Stomach smooth muscle (tissue), 2 donors: Measurements from ENCODE around the gene BTRC.

Experiments used
- H3K27ac ChIP-seq: one replicate; pipeline ENCODE4 v1.7.0; 2013; ENCODE audit warnings: mild to moderate bottlenecking, low read length, inconsistent platforms
- H3K27me3 ChIP-seq, 2 donors: one replicate each; pipeline ENCODE4 v1.7.0; 2013; ENCODE audit warnings: low read length in 2 of 2; ENCODE audit not compliant: insufficient read depth in 2 of 2, control insufficient read depth in 1 of 2
- H3K36me3 ChIP-seq, 2 donors: one replicate each; pipeline ENCODE4 v1.7.0; 2013; ENCODE audit warnings: low read length in 2 of 2; ENCODE audit not compliant: control insufficient read depth in 2 of 2, insufficient read depth in 2 of 2
- H3K4me1 ChIP-seq: one replicate; pipeline ENCODE4 v1.7.0; 2013; ENCODE audit warnings: low read length; ENCODE audit not compliant: control insufficient read depth, insufficient read depth
- H3K4me3 ChIP-seq, 2 donors: one replicate each; pipeline ENCODE4 v1.7.0; 2013; ENCODE audit warnings: low read length in 2 of 2
- H3K9ac ChIP-seq, 2 donors: one replicate each; pipeline ENCODE4 v1.7.0; 2013; ENCODE audit warnings: low read length in 2 of 2, mild to moderate bottlenecking in 1 of 2
- H3K9me3 ChIP-seq, 2 donors: one replicate each; pipeline ENCODE4 v1.7.0; 2013; ENCODE audit warnings: low read length in 2 of 2; ENCODE audit not compliant: control insufficient read depth in 2 of 2
- donor health status: healthy.
- donor health status: Pancreatic carcinoma.

The BTRC gene

DNA sequence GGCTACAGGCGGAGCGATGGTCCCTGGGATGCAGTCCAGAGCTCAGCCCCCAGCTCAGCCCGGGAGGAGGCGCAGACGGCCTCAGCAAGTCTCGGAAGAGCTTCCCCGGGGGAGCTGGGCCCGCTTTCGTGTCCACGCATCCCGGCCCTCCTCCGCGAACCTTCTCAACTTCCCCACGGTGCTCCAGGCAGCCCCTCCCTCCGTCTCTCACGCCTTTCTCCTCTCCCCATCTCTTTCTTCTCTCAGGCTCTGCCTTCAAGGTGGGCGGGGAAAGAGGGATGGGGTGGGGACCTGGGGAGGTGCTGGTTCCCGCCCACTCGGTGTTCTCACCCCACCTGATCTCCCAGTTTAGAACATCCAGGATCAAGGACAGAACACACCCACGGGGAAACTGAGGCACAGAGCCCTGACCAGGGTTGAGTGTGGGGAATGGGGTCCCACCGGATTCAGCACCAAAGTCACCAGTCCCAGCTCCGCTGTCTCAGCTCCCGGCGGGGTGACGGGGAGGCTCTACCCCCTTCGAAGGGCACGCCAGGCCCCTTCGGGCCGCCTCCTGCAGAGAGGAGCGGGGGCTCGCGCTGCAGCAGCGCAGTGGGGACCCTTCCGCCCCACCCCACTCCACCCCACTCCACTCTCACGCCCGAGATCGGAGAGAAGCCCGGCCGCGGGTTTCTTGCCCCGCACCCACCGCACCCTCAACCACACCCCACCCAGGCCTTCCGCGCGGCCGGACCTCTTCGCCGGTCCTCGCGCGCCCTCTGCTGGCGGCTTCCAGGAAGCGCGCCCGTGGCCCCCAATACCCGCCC, 215.9 kb downstream of the BTRC start:
- Histone ChIP-seq H3K27me3 (peaks cover 49 to 51% of the 10 kb centered on the region in 2 donors), H3K9ac (peak overlapping the region in 1 of 2 donors; percentile 51), H3K27ac (no peak overlapping the region), H3K36me3 (no peaks in the 10 kb centered on the region), H3K4me3 (peak overlapping the region; percentile 66 to 74), H3K4me1 (peaks cover 18% of the 10 kb centered on the region), H3K9me3 (peaks cover 5 to 10% of the 10 kb centered on the region in 2 donors)

DNA sequence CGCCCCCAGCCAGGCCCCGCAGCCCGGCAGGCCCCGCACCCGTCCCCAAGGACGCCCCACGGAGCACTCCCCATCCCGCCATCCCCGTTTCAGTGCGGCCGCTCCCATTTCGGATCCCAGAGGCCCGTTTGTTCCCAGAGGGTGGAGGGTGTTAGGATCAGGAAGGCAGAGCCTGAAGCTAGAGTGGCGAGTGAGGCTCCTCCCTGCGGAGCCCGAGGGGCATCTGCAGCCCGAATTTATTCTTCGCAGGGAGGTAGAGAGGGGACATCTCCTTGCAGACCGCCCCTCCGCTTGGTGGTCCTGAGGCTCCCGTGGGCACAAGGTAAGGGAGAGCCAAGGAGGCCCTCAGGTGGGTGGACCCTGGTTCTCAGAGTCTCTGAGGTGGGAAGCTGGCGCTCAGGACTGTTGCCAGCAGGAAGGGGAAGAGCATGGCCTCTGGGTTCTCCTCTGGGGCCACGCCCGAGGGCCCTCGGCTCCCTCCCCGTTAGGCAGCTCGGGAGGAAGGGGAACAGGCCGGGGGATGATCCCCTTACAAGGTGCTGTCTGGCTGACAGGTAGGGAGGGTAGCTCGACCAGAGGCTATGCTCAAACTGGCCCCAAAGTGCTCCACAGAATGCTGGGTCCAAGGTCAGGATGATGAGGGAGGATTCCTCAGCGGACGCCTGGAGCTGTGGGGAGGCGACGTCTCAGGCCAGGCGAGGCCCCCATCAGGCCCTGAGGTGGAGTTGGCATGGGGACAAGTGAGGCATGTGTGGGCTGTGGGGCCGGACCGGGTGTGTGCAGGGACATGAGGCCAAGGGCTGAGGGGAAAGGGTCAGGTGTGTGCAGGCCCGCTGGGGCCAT, 216.7 kb downstream of the BTRC start:
- peak overlapping the region; percentile 28 to 64 for H3K9ac ChIP-seq
- H3K4me1 ChIP-seq, result peaks cover 18% of the 10 kb centered on the region
- H3K36me3 ChIP-seq, result no peaks in the 10 kb centered on the region
- peaks cover 5 to 10% of the 10 kb centered on the region in 2 donors for H3K9me3 ChIP-seq
- H3K27me3 ChIP-seq, result peaks cover 42 to 43% of the 10 kb centered on the region in 2 donors
- H3K4me3 ChIP-seq, result peak overlapping the region; percentile 40 to 69
- no peak overlapping the region for H3K27ac ChIP-seq

DNA sequence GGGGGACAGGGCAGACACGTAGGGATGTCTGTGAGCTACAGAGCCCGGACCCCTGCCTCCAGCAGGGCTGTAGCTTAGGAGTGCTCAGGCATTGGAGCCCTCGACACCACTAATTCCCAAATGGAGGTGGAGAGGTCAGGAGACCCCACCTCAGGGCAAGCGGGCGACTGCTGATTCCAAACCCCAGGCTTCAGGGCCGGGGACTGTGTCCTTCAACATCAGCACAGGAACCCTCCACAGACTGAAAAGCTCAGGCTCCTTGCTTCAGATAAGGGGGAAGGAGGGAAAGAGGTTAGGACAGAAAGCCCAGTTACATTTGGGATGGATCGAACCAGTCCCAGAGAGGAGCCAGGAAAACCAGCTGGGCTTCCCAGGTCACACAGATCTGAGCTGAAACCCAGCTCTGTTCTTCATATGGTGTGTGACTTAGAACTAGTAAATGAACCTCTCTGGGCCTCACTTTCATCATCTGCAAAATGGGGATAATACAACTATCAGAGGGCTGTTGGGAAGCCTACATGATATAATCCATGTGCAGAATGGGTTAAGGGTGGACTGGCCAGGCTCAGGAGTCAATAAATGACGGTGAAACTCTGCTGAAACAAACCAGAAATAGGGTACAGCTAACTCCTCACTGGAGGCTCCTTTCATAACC, 217.4 kb downstream of the BTRC start:
- Histone ChIP-seq H3K27ac (no peak overlapping the region), H3K9me3 (peaks cover 5 to 10% of the 10 kb centered on the region in 2 donors), H3K36me3 (no peaks in the 10 kb centered on the region), H3K4me1 (peaks cover 18% of the 10 kb centered on the region), H3K27me3 (peaks cover 37% of the 10 kb centered on the region in 2 donors), H3K4me3 (no peak overlapping the region), H3K9ac (no peak overlapping the region)

DNA sequence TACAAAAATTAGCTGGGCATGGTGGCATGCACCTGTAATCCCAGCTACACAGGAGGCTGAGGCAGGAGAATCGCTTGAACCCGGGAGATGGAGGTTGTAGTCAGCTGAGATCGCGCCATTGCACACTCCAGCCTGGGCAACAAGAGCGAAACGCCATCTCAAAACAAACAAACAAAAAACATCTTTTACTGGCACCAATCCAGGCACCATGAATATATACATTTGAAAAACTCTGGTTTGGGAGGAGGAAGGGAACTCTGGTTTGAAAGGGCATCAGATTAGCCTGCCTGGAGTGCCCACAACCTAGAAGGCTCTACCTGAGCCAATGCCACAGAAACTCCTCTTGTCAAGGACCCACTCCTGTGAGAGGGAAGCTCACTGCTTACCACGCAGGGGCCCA, 218.2 kb downstream of the BTRC start:
- peaks cover 18% of the 10 kb centered on the region for H3K4me1 ChIP-seq
- no peak overlapping the region for H3K9ac ChIP-seq
- peaks cover 30 to 31% of the 10 kb centered on the region in 2 donors for H3K27me3 ChIP-seq
- H3K4me3 ChIP-seq, result no peak overlapping the region
- H3K27ac ChIP-seq, result no peak overlapping the region
- peaks cover 2 to 4% of the 10 kb centered on the region in 2 donors for H3K36me3 ChIP-seq
- peaks cover 5 to 10% of the 10 kb centered on the region in 2 donors for H3K9me3 ChIP-seq

DNA sequence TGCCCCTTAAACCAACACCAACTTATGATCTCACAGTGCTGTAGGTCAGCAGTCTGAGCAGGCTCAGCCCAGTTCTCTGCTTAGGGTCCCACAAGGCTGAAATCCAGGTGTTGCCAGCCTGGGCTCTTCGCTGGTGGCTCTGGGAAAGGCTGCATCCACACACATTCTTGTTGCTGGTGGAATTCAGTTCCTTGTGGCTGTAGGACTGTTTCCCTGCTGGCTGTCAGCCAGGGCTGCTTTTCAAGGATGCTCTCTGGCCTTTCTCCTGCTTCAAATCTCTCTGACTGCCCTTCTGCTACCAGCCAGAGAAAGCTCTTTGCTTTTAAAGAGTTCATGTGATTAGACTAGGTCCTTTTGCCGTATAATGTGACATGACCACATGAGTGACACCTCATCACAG, 218.8 kb downstream of the BTRC start:
- Histone ChIP-seq H3K27me3 (peaks cover 23 to 24% of the 10 kb centered on the region in 2 donors), H3K9me3 (peaks cover 5 to 10% of the 10 kb centered on the region in 2 donors), H3K36me3 (peaks cover 6 to 8% of the 10 kb centered on the region in 2 donors), H3K4me1 (peaks cover 18% of the 10 kb centered on the region), H3K9ac (no peak overlapping the region), H3K27ac (no peak overlapping the region), H3K4me3 (no peak overlapping the region)

DNA sequence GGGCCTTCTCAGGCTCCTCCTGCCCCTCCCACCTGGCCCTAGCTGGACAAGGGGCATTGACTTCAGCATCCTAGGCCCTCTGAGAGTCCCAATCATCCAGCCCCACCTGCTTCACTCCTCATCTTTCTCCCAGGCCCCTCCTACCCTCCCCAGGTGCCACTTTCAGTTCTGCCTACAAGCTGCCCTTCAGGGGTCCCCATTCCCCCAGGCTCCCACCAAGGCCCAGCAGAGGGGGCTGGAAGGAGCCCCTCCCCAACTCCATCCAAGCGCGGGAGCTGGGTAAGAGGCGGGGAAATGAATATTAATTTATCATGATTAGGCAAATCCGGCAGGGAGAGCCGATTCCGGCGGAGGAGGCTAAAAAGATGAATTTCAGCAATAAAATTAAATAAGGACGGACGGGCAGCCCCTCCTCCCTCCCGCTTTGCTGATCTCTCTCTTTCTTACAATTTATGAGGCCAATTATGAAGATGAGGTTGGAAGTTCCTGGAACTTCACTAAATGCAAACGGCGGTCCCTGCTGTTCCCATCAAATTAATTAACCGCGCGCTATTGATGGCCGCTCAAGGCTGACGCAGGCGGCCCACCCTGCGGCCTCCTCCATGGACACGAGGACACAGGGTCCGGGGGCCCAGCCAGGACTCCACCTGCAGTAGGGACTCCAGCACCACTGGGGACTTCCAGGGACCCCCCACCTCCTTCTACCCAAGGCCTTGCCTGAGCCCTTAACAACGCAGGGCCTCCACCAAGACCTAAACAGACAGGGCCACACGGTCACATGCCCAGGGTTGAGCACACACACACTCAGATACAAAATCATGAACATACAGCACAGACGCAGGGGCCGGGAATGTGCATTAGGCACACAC, 220.2 kb downstream of the BTRC start:
- Histone ChIP-seq H3K9ac (no peak overlapping the region), H3K36me3 (peaks cover 8 to 12% of the 10 kb centered on the region in 2 donors), H3K4me3 (no peak overlapping the region), H3K27me3 (peaks cover 10 to 12% of the 10 kb centered on the region in 2 donors), H3K27ac (no peak overlapping the region), H3K9me3 (peaks cover 5 to 10% of the 10 kb centered on the region in 2 donors), H3K4me1 (peaks cover 18% of the 10 kb centered on the region)

DNA sequence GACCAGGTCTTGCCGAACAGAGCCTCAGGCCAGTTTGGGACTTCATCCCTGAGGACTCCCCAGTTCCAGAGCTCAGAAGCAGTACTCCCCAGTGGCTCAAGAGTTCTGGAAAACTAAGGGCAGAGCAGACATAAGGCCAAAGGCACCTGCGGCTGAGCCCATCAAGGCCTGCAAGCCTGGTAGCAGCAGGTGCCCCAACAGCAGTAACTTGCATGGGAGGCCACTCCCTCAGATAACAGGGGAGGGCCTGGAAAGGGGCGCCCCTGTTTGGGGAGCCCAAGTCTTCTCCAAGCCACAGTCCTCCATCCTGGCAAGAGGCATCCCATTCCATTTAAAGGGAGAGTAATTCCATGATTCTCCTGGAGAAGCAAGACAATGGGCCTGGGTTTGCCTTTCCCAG, 221.1 kb downstream of the BTRC start:
- Histone ChIP-seq H3K36me3 (peaks cover 12 to 15% of the 10 kb centered on the region in 2 donors), H3K27ac (no peak overlapping the region), H3K4me1 (peaks cover 10% of the 10 kb centered on the region), H3K27me3 (peaks cover under 1 to 4% of the 10 kb centered on the region in 2 donors), H3K4me3 (no peak overlapping the region), H3K9me3 (peaks cover 5 to 10% of the 10 kb centered on the region in 2 donors), H3K9ac (no peak overlapping the region)

DNA sequence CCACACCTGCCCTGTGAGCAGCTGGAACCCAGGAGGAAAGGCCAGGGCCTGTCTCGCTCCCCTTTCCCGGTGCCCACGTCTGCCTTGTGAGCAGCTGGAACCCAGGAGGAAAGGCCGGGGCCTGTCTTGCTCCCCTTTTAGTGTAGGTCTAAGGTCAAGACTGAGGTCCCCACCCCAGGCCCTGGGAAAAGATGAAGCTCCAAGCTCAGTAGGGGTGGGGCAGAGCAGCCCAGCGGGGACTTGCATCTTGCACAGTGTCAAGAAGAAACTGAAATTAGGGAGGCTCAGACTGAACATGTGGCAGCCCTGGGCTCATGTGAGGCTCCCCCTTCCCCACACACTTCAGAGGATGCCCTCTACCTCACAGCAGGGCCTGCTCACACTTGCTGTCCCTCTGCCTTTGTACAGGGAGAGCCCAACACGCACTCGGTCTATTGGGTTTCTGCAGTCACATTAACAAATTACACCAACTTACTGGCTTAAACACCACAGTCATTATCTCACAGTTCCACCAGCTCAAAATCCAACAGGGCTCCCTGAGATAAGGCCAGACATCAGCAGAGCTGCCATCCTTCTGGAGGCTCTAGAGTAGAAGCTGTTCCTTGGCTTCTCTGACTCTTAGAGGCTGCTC, 221.7 kb downstream of the BTRC start:
- peaks cover 18 to 20% of the 10 kb centered on the region in 2 donors for H3K36me3 ChIP-seq
- H3K27me3 ChIP-seq, result peaks cover 0 to 2% of the 10 kb centered on the region in 2 donors
- H3K27ac ChIP-seq, result no peak overlapping the region
- H3K9ac ChIP-seq, result no peak overlapping the region
- H3K4me3 ChIP-seq, result no peak overlapping the region
- peaks cover 5 to 10% of the 10 kb centered on the region in 2 donors for H3K9me3 ChIP-seq
- peaks cover 5% of the 10 kb centered on the region for H3K4me1 ChIP-seq

DNA sequence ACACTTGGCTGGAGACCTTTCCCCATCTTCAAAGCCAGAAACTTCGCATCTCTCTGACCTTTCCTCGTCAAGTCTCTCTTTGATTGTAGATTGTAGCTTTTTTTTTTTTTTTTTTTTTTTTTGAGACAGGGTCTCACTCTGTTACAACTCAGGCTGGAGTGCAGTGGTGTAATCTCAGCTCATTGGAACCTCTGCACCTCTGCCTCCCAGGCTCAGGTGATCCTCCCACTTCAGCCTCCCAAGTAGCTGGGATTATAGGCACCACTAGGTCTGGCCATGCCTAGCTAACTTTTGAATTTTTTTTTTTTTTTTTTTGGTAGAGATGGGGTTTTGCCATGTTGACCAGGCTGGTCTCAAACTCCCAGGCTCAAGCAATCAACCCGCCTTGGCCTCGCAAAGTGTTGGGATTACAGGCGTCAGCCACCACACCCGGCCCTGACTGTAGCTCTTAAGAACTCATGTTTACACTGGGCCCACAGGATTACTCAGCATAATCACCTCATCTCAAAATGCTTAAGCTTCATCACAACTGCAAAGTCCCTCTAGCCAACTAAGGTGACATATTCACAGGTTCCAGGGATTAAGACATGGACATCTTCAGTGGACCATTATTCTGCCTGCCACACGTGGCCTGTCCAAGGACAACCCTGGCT, 222.4 kb downstream of the BTRC start:
- Histone ChIP-seq H3K4me3 (no peak overlapping the region), H3K27ac (no peak overlapping the region), H3K27me3 (no peaks in the 10 kb centered on the region), H3K9me3 (peaks cover 5 to 10% of the 10 kb centered on the region in 2 donors), H3K9ac (no peak overlapping the region), H3K4me1 (no peaks in the 10 kb centered on the region), H3K36me3 (peaks cover 23% of the 10 kb centered on the region in 2 donors)
